SK-N-SH treated with all-trans-retinoic acid at 6 μM for 48 hours (cell line): ENCODE measurements around the gene BCL6B.

Experiments
- ATAC-seq: fragments of 200-7000 bp; cut with Tn5 transposase; 3 replicates; pipeline ENCODE4 v1.9.1; 2020; ENCODE audit warnings: mild to moderate bottlenecking, moderate library complexity
- ARNTL ChIP-seq: fragments of 450-650 bp; formaldehyde crosslinking; IDR thresholded peaks from 2 replicates; pipeline ENCODE4 v1.5.0; 2020; ENCODE audit warnings: low read depth, mild to moderate bottlenecking, moderate library complexity, borderline replicate concordance
- BACH2 ChIP-seq: fragments of 250-450 bp; sonication (Bioruptor Pico); IDR thresholded peaks from 2 replicates; pipeline ENCODE4 v1.9.0; 2021; ENCODE audit warnings: mild to moderate bottlenecking, borderline replicate concordance
- CREB5 ChIP-seq: fragments of 250-450 bp; sonication (Bioruptor Pico); IDR thresholded peaks from 2 replicates; pipeline ENCODE4 v1.5.1; 2020; ENCODE audit warnings: low read depth, mild to moderate bottlenecking, moderate library complexity
- CSDC2 ChIP-seq: fragments of 250-450 bp; sonication (Bioruptor Pico); IDR thresholded peaks from 2 replicates; pipeline ENCODE4 v1.5.0; 2020; ENCODE audit warnings: mild to moderate bottlenecking, moderate library complexity
- CSRNP3 ChIP-seq: fragments of 250-450 bp; sonication (Bioruptor Pico); IDR thresholded peaks from 2 replicates; pipeline ENCODE4 v1.5.1; 2021; ENCODE audit warnings: mild to moderate bottlenecking, moderate library complexity
- ESRRG ChIP-seq: fragments of 250-450 bp; sonication (Bioruptor Pico); IDR thresholded peaks from 2 replicates; pipeline ENCODE4 v1.6.1; 2021; ENCODE audit warnings: mild to moderate bottlenecking
- GLIS3 ChIP-seq: fragments of 250-450 bp; sonication (Bioruptor Pico); IDR thresholded peaks from 2 replicates; pipeline ENCODE4 v1.5.0; 2020; ENCODE audit warnings: mild to moderate bottlenecking, moderate library complexity
- ISL1 ChIP-seq: fragments of 250-450 bp; sonication (Bioruptor Pico); IDR thresholded peaks from 2 replicates; pipeline ENCODE4 v2.1.2; 2022; ENCODE audit warnings: mild to moderate bottlenecking, moderate library complexity
- OSR1 ChIP-seq: fragments of 250-450 bp; sonication (Bioruptor Pico); IDR thresholded peaks from 2 replicates; pipeline ENCODE4 v1.8.0; 2022; ENCODE audit warnings: moderate library complexity, mild to moderate bottlenecking, inconsistent platforms
- PATZ1 ChIP-seq: fragments of 250-450 bp; sonication (Bioruptor Pico); IDR thresholded peaks from 2 replicates; pipeline ENCODE4 v1.8.0; 2020; ENCODE audit warnings: mild to moderate bottlenecking, moderate library complexity, borderline replicate concordance
- POU6F1 ChIP-seq: fragments of 250-450 bp; sonication (Bioruptor Pico); IDR thresholded peaks from 2 replicates; pipeline ENCODE4 v1.8.0; 2021; ENCODE audit warnings: low read depth, mild to moderate bottlenecking, moderate library complexity, borderline replicate concordance
- PPARA ChIP-seq: fragments of 250-450 bp; sonication (Bioruptor Pico); IDR thresholded peaks from 2 replicates; pipeline ENCODE4 v1.5.0; 2020; ENCODE audit warnings: mild to moderate bottlenecking, borderline replicate concordance
- RARB ChIP-seq: fragments of 250-450 bp; sonication (Bioruptor Pico); IDR thresholded peaks from 2 replicates; pipeline ENCODE4 v1.8.0; 2021; ENCODE audit warnings: mild to moderate bottlenecking, moderate library complexity
- SNAI2 ChIP-seq: fragments of 250-450 bp; sonication (Bioruptor Pico); IDR thresholded peaks from 2 replicates; pipeline ENCODE4 v1.5.0; 2020; ENCODE audit warnings: mild to moderate bottlenecking, moderate library complexity
- TOX ChIP-seq: fragments of 250-450 bp; sonication (Bioruptor Pico); IDR thresholded peaks from 2 replicates; pipeline ENCODE4 v1.8.0; 2021; ENCODE audit warnings: mild to moderate bottlenecking, moderate library complexity, borderline replicate concordance
- TSHZ2 ChIP-seq: fragments of 250-450 bp; sonication (Bioruptor Pico); IDR thresholded peaks from 2 replicates; pipeline ENCODE4 v1.5.0; 2020; ENCODE audit warnings: mild to moderate bottlenecking, moderate library complexity
- ZC3H10 ChIP-seq: fragments of 250-450 bp; sonication (Bioruptor Pico); IDR thresholded peaks from 2 replicates; pipeline ENCODE4 v1.5.1; 2021; ENCODE audit warnings: mild to moderate bottlenecking, moderate library complexity
- ZFP3 ChIP-seq: fragments of 250-450 bp; sonication (Bioruptor Pico); IDR thresholded peaks from 2 replicates; pipeline ENCODE4 v1.5.0; 2020; ENCODE audit warnings: mild to moderate bottlenecking, moderate library complexity
- ZFP30 ChIP-seq: fragments of 450-650 bp; formaldehyde crosslinking; IDR thresholded peaks from 2 replicates; pipeline ENCODE4 v1.5.0; 2022; ENCODE audit warnings: mild to moderate bottlenecking, moderate library complexity
- ZNF70 ChIP-seq: fragments of 450-650 bp; formaldehyde crosslinking; IDR thresholded peaks from 2 replicates; pipeline ENCODE4 v1.5.0; 2020; ENCODE audit warnings: mild to moderate bottlenecking, moderate library complexity
- ZNF8 ChIP-seq: fragments of 450-650 bp; formaldehyde crosslinking; IDR thresholded peaks from 2 replicates; pipeline ENCODE4 v1.5.0; 2020; ENCODE audit warnings: mild to moderate bottlenecking, moderate library complexity

The BCL6B gene

GRCh38 chr17:6995500-6996255, 27.2 kb upstream of the BCL6B start, which contains the start of gene ALOX12:
ALOX12 (plus strand) TSS chr17:6996049; CDS start chr17:6996118, 69 bp downstream.
- ATAC-seq, result no peak; the same call in 2 of the 3 replicates
- TF ChIP-seq ZNF8 (CRISPR knock-in tag), result no peak
- TF ChIP-seq ISL1 (CRISPR knock-in tag), result no peak
- TF ChIP-seq RARB (CRISPR knock-in tag), result no peak
- TF ChIP-seq PPARA (CRISPR knock-in tag), result no peak
- no peak for TF ChIP-seq BACH2 (CRISPR knock-in tag)
- no peak for TF ChIP-seq ARNTL (CRISPR knock-in tag)
- TF ChIP-seq ESRRG, result no peak
- TF ChIP-seq CSRNP3, result no peak
- TF ChIP-seq CREB5, result no peak
- TF ChIP-seq GLIS3 (CRISPR knock-in tag), result no peak
- no peak for TF ChIP-seq POU6F1
- TF ChIP-seq PATZ1 (CRISPR knock-in tag), result no peak
- no peak for TF ChIP-seq SNAI2 (CRISPR knock-in tag)
- TF ChIP-seq ZFP30, result no peak
- TF ChIP-seq CSDC2, result no peak
- TF ChIP-seq TSHZ2 (CRISPR knock-in tag), result no peak

- TF ChIP-seq ZNF8 (CRISPR knock-in tag), result no peak
- no peak for TF ChIP-seq RARB (CRISPR knock-in tag)
- no peak for TF ChIP-seq ZFP3 (CRISPR knock-in tag)
- TF ChIP-seq POU6F1, result no peak
- no peak for TF ChIP-seq SNAI2 (CRISPR knock-in tag)
- no peak for TF ChIP-seq TOX (CRISPR knock-in tag)
- TF ChIP-seq ZNF70, result no peak
- TF ChIP-seq PPARA (CRISPR knock-in tag), result no peak
- no peak for TF ChIP-seq ZC3H10
- no peak for TF ChIP-seq OSR1
- TF ChIP-seq CSRNP3, result no peak
- no peak for TF ChIP-seq ZFP30
- TF ChIP-seq ISL1 (CRISPR knock-in tag), result no peak
- no peak for ATAC-seq
These were observed 26.4 kb upstream of the BCL6B start for GRCh38 chr17:6996256-6997011.
